SK-N-SH (cell line): ENCODE measurements around the gene RDX. TPM values are rescaled to one million over a fixed set of nuclear protein-coding genes. Genes with fewer than 3 reads are reported as not detected.
A peak's percentile ranks its signal among the peaks of the same experiment; 100 is the strongest.

ENCODE experiments used
- CTCF ChIA-PET: fragments of 300-600, 350-600 bp; formaldehyde crosslinking; extraction: SDS; loops from one replicate; lab custom pipeline; 2021; lab: Yijun Ruan, JAX
- POLR2A ChIA-PET: fragments of 350-600 bp; sonication (Branson Sonifier 250); formaldehyde crosslinking; extraction: SDS; loops from one replicate; lab custom pipeline; 2020; ENCODE audit warnings: antibody characterized with exemption, inconsistent platforms; lab: Yijun Ruan, JAX
- DNase-seq: peaks from one replicate; pipeline ENCODE4 v3.0.0; 2012
- H2AFZ ChIP-seq: fragments of 200-600 bp; sonication (generic); 2 replicates; pipeline ENCODE4 v1.8.1; 2016; ENCODE audit warnings: antibody characterized with exemption, mild to moderate bottlenecking, low read depth
- H3F3A ChIP-seq: fragments of 200-600 bp; sonication (generic); replicated peaks from 2 replicates; pipeline ENCODE3; 2016; ENCODE audit warnings: antibody characterized with exemption, mild to moderate bottlenecking; ENCODE audit not compliant: insufficient read depth
- H3K27ac ChIP-seq, 2 experiments: fragments of 200-500 bp in 1 of 2; fragments of 200-600 bp in 1 of 2; sonication (Bioruptor generic) in 1 of 2; sonication (generic), shearing (Covaris generic) in 1 of 2; 2 replicates each; pipeline versions ENCODE4 v1.5.1 to v1.6.1; 2014 to 2016; ENCODE audit warnings: low read depth in 2 of 2, inconsistent platforms in 1 of 2, low read length in 1 of 2, mild to moderate bottlenecking in 1 of 2, mixed read lengths in 1 of 2
- H3K27me3 ChIP-seq: fragments of 200-600 bp; sonication (generic), shearing (Covaris generic); 2 replicates; pipeline ENCODE4 v1.6.1; 2016; ENCODE audit warnings: mixed run types; ENCODE audit not compliant: insufficient read depth
- H3K36me3 ChIP-seq, 2 experiments: fragments of 200-500 bp in 1 of 2; fragments of 200-600 bp in 1 of 2; sonication (Bioruptor generic) in 1 of 2; sonication (generic) in 1 of 2; replicated peaks in 1 of 2; 2 replicates each; pipeline versions ENCODE3 to v1.5.1; 2014 to 2016; ENCODE audit warnings: low read length in 1 of 2, mild to moderate bottlenecking in 1 of 2; ENCODE audit not compliant: insufficient read depth in 2 of 2, control insufficient read depth in 1 of 2
- H3K4me1 ChIP-seq, 2 experiments: fragments of 200-500 bp in 1 of 2; fragments of 200-600 bp in 1 of 2; sonication (Bioruptor generic) in 1 of 2; sonication (generic), shearing (Covaris generic) in 1 of 2; 2 replicates each; pipeline versions ENCODE4 v1.5.1 to v1.6.1; 2014 to 2016; ENCODE audit warnings: low read depth in 1 of 2, low read length in 1 of 2, mixed run types in 1 of 2; ENCODE audit not compliant: insufficient read depth in 2 of 2, control insufficient read depth in 1 of 2
- H3K4me2 ChIP-seq: fragments of 200-600 bp; sonication (generic), shearing (Covaris generic); 2 replicates; pipeline ENCODE4 v1.6.1; 2017; ENCODE audit warnings: mixed run types
- H3K4me3 ChIP-seq, 2 experiments: fragments of 200-500 bp in 1 of 2; fragments of 200-600 bp in 1 of 2; sonication (Bioruptor generic) in 1 of 2; sonication (generic), shearing (Covaris generic) in 1 of 2; 2 replicates each; pipeline versions ENCODE4 v1.5.1 to v1.8.1; 2014 to 2016; ENCODE audit warnings: low read depth in 2 of 2, inconsistent platforms in 1 of 2, low read length in 1 of 2, mild to moderate bottlenecking in 1 of 2, mixed read lengths in 1 of 2, moderate library complexity in 1 of 2
- H3K79me2 ChIP-seq: fragments of 200-600 bp; sonication (generic); 2 replicates; pipeline ENCODE4 v1.8.1; 2017; ENCODE audit warnings: mild to moderate bottlenecking; ENCODE audit not compliant: insufficient read depth
- H3K9ac ChIP-seq: fragments of 200-600 bp; sonication (generic); 2 replicates; pipeline ENCODE4 v1.6.1; 2017; ENCODE audit warnings: mixed run types
- H3K9me2 ChIP-seq: fragments of 200-600 bp; sonication (generic); 2 replicates; pipeline ENCODE4 v1.6.1; 2017; ENCODE audit warnings: mixed run types
- H3K9me3 ChIP-seq: fragments of 200-600 bp; sonication (generic); 2 replicates; pipeline ENCODE4 v1.6.1; 2017; ENCODE audit warnings: mixed run types, mild to moderate bottlenecking, moderate library complexity
- H4K20me1 ChIP-seq: fragments of 200-600 bp; sonication (generic); 2 replicates; pipeline ENCODE4 v1.6.1; 2017; ENCODE audit warnings: mild to moderate bottlenecking, mixed run types; ENCODE audit not compliant: insufficient read depth
- ELF1 ChIP-seq: IDR thresholded peaks from 2 replicates; pipeline ENCODE4 v1.4.0; 2012
- FOSL2 ChIP-seq: IDR thresholded peaks from 2 replicates; pipeline ENCODE4 v1.4.0; 2012; ENCODE audit warnings: low read depth, mild to moderate bottlenecking, moderate library complexity, borderline replicate concordance
- FOXJ3 ChIP-seq: sonication (generic); formaldehyde crosslinking; IDR thresholded peaks from 2 replicates; pipeline ENCODE4 v1.5.1; 2020; ENCODE audit warnings: mild to moderate bottlenecking, missing genetic modification reagents
- FOXM1 ChIP-seq: IDR thresholded peaks from 2 replicates; pipeline ENCODE4 v1.4.0; 2012; ENCODE audit warnings: low read depth, mild to moderate bottlenecking
- GABPA ChIP-seq: IDR thresholded peaks from 2 replicates; pipeline ENCODE4 v1.4.0; 2012; ENCODE audit warnings: low read depth, mild to moderate bottlenecking
- MEF2A ChIP-seq: IDR thresholded peaks from 2 replicates; pipeline ENCODE4 v1.4.0; 2012; ENCODE audit warnings: low read depth, borderline replicate concordance
- MXI1 ChIP-seq: IDR thresholded peaks from 2 replicates; pipeline ENCODE4 v1.6.1; 2012; ENCODE audit warnings: mild to moderate bottlenecking, low read depth, low read length, improper control_type of control experiment
- NRF1 ChIP-seq: IDR thresholded peaks from 2 replicates; pipeline ENCODE4 v1.6.1; 2012; ENCODE audit warnings: low read depth, mild to moderate bottlenecking, low read length
- RCOR1 ChIP-seq: fragments of 150-350 bp; IDR thresholded peaks from 2 replicates; pipeline ENCODE4 v1.6.1; 2017; ENCODE audit warnings: antibody characterized with exemption, low read length
- RXRA ChIP-seq: IDR thresholded peaks from 2 replicates; pipeline ENCODE4 v1.4.0; 2012; ENCODE audit warnings: low read depth, mild to moderate bottlenecking, borderline replicate concordance
- SIN3A ChIP-seq: IDR thresholded peaks from 2 replicates; pipeline ENCODE4 v1.6.1; 2012; ENCODE audit warnings: low read depth, mild to moderate bottlenecking, low read length, moderate library complexity, borderline replicate concordance
- TAF1 ChIP-seq: IDR thresholded peaks from 2 replicates; pipeline ENCODE4 v1.6.1; 2012; ENCODE audit warnings: low read depth, mild to moderate bottlenecking, low read length, moderate library complexity, borderline replicate concordance
- WGBS: methylation state at CpG from one replicate; pipeline ENCODE4 v1.1.6; 2017; ENCODE audit warnings: low lambda C conversion rate; 5-methylcytosine and 5-hydroxymethylcytosine counted together
- polyA plus RNA-seq, 3 experiments: library from polyadenylated mRNA; depleted of rRNA; stranded (reverse); fragments of >200 nt; gene quantifications; 2 replicates each; pipeline ENCODE4 v1.2.3, GENCODE V29; 2012
- TF ChIP-seq, protein P1 (sequence below): IDR thresholded peaks from 2 replicates; pipeline ENCODE4 v1.4.0; 2012; ENCODE audit warnings: low read depth, borderline replicate concordance
- TF ChIP-seq, protein P2 (sequence below): fragments of 150-350 bp; IDR thresholded peaks from 2 replicates; pipeline ENCODE4 v1.6.1; 2017; ENCODE audit warnings: antibody characterized with exemption, low read length, low read depth, borderline replicate concordance
- TF ChIP-seq, protein P3 (sequence below): IDR thresholded peaks from 2 replicates; pipeline ENCODE4 v1.4.0; 2012; ENCODE audit warnings: low read depth, borderline replicate concordance

The RDX gene
- polyA plus RNA-seq, 1 of the 3 experiments (the other 2 are of a cell fraction): 29.4 TPM

GRCh38 chr11:110133160-110133559 lies 163.3 kb downstream of the RDX start (continued):
- TF ChIP-seq RXRA: no peak
- no peak for TF ChIP-seq ELF1
- no peak for TF ChIP-seq MEF2A
- no peak for TF ChIP-seq SIN3A
- no peak for TF ChIP-seq NRF1
- TF ChIP-seq, protein P1, sequence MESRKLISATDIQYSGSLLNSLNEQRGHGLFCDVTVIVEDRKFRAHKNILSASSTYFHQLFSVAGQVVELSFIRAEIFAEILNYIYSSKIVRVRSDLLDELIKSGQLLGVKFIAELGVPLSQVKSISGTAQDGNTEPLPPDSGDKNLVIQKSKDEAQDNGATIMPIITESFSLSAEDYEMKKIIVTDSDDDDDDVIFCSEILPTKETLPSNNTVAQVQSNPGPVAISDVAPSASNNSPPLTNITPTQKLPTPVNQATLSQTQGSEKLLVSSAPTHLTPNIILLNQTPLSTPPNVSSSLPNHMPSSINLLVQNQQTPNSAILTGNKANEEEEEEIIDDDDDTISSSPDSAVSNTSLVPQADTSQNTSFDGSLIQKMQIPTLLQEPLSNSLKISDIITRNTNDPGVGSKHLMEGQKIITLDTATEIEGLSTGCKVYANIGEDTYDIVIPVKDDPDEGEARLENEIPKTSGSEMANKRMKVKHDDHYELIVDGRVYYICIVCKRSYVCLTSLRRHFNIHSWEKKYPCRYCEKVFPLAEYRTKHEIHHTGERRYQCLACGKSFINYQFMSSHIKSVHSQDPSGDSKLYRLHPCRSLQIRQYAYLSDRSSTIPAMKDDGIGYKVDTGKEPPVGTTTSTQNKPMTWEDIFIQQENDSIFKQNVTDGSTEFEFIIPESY: no peak
- TF ChIP-seq GABPA: no peak
- no peak for TF ChIP-seq FOSL2

- peaks cover 4% of the 10 kb centered on the region; the same call in 1 of the 2 replicates for H3K9me2 ChIP-seq
- WGBS: 87% methylated on average over 6 of the region's 6 CpGs
- peak overlapping the region in 1 of 2 experiments; percentile 86; a peak in 2 of 4 replicates for H3K27ac ChIP-seq
- TF ChIP-seq, protein P2, sequence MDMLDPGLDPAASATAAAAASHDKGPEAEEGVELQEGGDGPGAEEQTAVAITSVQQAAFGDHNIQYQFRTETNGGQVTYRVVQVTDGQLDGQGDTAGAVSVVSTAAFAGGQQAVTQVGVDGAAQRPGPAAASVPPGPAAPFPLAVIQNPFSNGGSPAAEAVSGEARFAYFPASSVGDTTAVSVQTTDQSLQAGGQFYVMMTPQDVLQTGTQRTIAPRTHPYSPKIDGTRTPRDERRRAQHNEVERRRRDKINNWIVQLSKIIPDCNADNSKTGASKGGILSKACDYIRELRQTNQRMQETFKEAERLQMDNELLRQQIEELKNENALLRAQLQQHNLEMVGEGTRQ: no peak
- TF ChIP-seq MXI1 (no peak), ELF1 (no peak), TAF1 (no peak), GABPA (no peak), NRF1 (no peak), RCOR1 (no peak), FOXJ3 (CRISPR knock-in tag) (no peak), FOXM1 (no peak)
- TF ChIP-seq, protein P3, sequence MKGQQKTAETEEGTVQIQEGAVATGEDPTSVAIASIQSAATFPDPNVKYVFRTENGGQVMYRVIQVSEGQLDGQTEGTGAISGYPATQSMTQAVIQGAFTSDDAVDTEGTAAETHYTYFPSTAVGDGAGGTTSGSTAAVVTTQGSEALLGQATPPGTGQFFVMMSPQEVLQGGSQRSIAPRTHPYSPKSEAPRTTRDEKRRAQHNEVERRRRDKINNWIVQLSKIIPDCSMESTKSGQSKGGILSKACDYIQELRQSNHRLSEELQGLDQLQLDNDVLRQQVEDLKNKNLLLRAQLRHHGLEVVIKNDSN: no peak
- POLR2A ChIA-PET: interaction anchor here (1.6 kb wide), 1 partner anchor 38 kb away, joined by 6 read pairs; the partner anchor contains the start of gene ZC3H12C
- H3K79me2 ChIP-seq: peaks cover 20% of the 10 kb centered on the region
- no peak for DNase-seq
- H3K4me1 ChIP-seq: peaks cover 22 to 63% of the 10 kb centered on the region in 2 experiments; a peak in 3 of 4 replicates
- peak overlapping the region in 1 of 2 experiments; percentile 24; a peak in 1 of 4 replicates for H3K4me3 ChIP-seq
- H3F3A ChIP-seq: no peaks in the 10 kb centered on the region
- H2AFZ ChIP-seq: no peak overlapping the region
- CTCF ChIA-PET: interaction anchor here (0.5 to 1.1 kb wide), 4 partner anchors 10 to 278 kb away, joined by 3 read pairs; no protein-coding TSS in a partner anchor
- no peak overlapping the region for H3K4me2 ChIP-seq
- peaks cover 0 to 4% of the 10 kb centered on the region in 2 experiments for H3K36me3 ChIP-seq
- no peaks in the 10 kb centered on the region; the same call in 1 of the 2 replicates for H3K9me3 ChIP-seq
- H3K9ac ChIP-seq: no peak overlapping the region
- no peaks in the 10 kb centered on the region for H4K20me1 ChIP-seq
- no peaks in the 10 kb centered on the region for H3K27me3 ChIP-seq
Observed at GRCh38 chr11:110131386-110132123, 164.9 kb downstream of the RDX start.
